Osteocyte (in vitro differentiated cells): ENCODE results near the gene TLDC2. TPM values are rescaled to one million over a fixed set of nuclear protein-coding genes. Genes with fewer than 3 reads are reported as not detected.

Source experiments
- DNase-seq: peaks from one replicate; pipeline ENCODE4 v3.0.0; 2021; ENCODE audit warnings: mixed read lengths; ENCODE audit not compliant: unreplicated experiment; ENCODE audit errors: extremely low spot score
- H3K27ac Mint-ChIP-seq: one replicate; pipeline ENCODE4 v1.8.0; 2021; ENCODE audit warnings: mild to moderate bottlenecking, mixed read lengths; ENCODE audit not compliant: unreplicated experiment
- H3K27me3 Mint-ChIP-seq: one replicate; pipeline ENCODE4 v1.8.0; 2021; ENCODE audit warnings: mixed read lengths; ENCODE audit not compliant: unreplicated experiment
- H3K36me3 Mint-ChIP-seq: one replicate; pipeline ENCODE4 v1.8.0; 2021; ENCODE audit warnings: mixed read lengths; ENCODE audit not compliant: unreplicated experiment
- H3K4me1 Mint-ChIP-seq: one replicate; pipeline ENCODE4 v1.8.0; 2021; ENCODE audit warnings: mixed read lengths; ENCODE audit not compliant: unreplicated experiment
- H3K4me3 Mint-ChIP-seq: one replicate; pipeline ENCODE4 v1.8.0; 2021; ENCODE audit warnings: mild to moderate bottlenecking, moderate library complexity, mixed read lengths; ENCODE audit not compliant: unreplicated experiment
- H3K9me3 Mint-ChIP-seq: one replicate; pipeline ENCODE4 v1.8.0; 2021; ENCODE audit warnings: mixed read lengths; ENCODE audit not compliant: unreplicated experiment
- CTCF ChIP-seq: fragments of 200-600 bp; sonication (generic); IDR thresholded peaks from 2 replicates; pipeline ENCODE4 v1.5.0; 2021; ENCODE audit warnings: antibody characterized with exemption, mild to moderate bottlenecking, moderate library complexity
- total RNA-seq: library from RNA; stranded (reverse); gene quantifications from 2 replicates; pipeline ENCODE4 v1.2.1, GENCODE V29; 2021

The TLDC2 gene
- total RNA-seq, 1 donor from 2014 or later: not detected

GRCh38 chr20:36852187-36852586 is 23.8 kb upstream of the TLDC2 start:
- H3K27me3 Mint-ChIP-seq: no peaks in the 10 kb centered on the region
- H3K4me3 Mint-ChIP-seq: no peak overlapping the region
- peaks cover 59% of the 10 kb centered on the region for H3K4me1 Mint-ChIP-seq
- no peak for TF ChIP-seq CTCF
- no peak for DNase-seq
- H3K9me3 Mint-ChIP-seq: no peaks in the 10 kb centered on the region
- H3K36me3 Mint-ChIP-seq: peaks cover 7% of the 10 kb centered on the region
- H3K27ac Mint-ChIP-seq: peak overlapping the region; percentile 72

GRCh38 chr20:36854348-36855240 is 21.3 kb upstream of the TLDC2 start:
- no peak for DNase-seq
- Mint-ChIP-seq H3K36me3 (peaks cover 7% of the 10 kb centered on the region), H3K27me3 (no peaks in the 10 kb centered on the region), H3K9me3 (no peaks in the 10 kb centered on the region), H3K4me3 (no peak overlapping the region), H3K4me1 (peaks cover 62% of the 10 kb centered on the region), H3K27ac (peak overlapping the region; percentile 70)
- TF ChIP-seq CTCF: no peak

GRCh38 chr20:36855241-36855657 is 20.7 kb upstream of the TLDC2 start:
- H3K27me3 Mint-ChIP-seq: no peaks in the 10 kb centered on the region
- peaks cover 10% of the 10 kb centered on the region for H3K36me3 Mint-ChIP-seq
- TF ChIP-seq CTCF: no peak
- DNase-seq: no peak
- H3K4me1 Mint-ChIP-seq: peaks cover 67% of the 10 kb centered on the region
- no peaks in the 10 kb centered on the region for H3K9me3 Mint-ChIP-seq
- H3K4me3 Mint-ChIP-seq: no peak overlapping the region
- peak overlapping the region; percentile 85 for H3K27ac Mint-ChIP-seq

GRCh38 chr20:36856195-36856594 is 19.7 kb upstream of the TLDC2 start:
- no peak for DNase-seq
- peak overlapping the region; percentile 85 for H3K27ac Mint-ChIP-seq
- no peak overlapping the region for H3K4me3 Mint-ChIP-seq
- peaks cover 11% of the 10 kb centered on the region for H3K36me3 Mint-ChIP-seq
- H3K27me3 Mint-ChIP-seq: no peaks in the 10 kb centered on the region
- H3K4me1 Mint-ChIP-seq: peaks cover 76% of the 10 kb centered on the region
- no peak for TF ChIP-seq CTCF
- H3K9me3 Mint-ChIP-seq: no peaks in the 10 kb centered on the region

- Mint-ChIP-seq H3K27ac (peak overlapping the region; percentile 85), H3K27me3 (no peaks in the 10 kb centered on the region), H3K36me3 (peaks cover 5% of the 10 kb centered on the region), H3K9me3 (no peaks in the 10 kb centered on the region), H3K4me3 (no peak overlapping the region), H3K4me1 (peaks cover 77% of the 10 kb centered on the region)
- no peak for TF ChIP-seq CTCF
- no peak for DNase-seq
Observed at GRCh38 chr20:36856691-36857635, 19.0 kb upstream of the TLDC2 start.
